ENCODE results near the gene TP53RK.

DNA sequence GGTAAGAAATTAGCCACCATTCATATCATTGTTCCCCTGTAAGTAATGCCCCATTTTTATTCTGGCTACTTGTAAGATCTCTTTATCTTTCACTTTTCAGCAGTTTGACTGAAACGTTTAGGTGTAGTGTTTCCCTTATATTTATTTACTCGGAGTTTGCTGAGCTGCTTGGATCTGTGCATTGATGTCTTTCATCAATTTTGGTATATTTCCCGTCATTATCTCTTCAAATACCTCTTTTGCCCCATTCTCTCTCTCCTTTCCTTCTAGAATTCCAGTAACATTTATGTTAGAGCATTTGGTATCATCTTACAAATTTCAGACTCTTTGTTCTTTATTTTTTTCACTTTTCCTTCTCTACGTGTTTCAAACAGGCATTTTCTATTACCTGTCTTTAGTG, 28.8 kb downstream of the TP53RK start:
- TF ChIP-seq, protein P1, sequence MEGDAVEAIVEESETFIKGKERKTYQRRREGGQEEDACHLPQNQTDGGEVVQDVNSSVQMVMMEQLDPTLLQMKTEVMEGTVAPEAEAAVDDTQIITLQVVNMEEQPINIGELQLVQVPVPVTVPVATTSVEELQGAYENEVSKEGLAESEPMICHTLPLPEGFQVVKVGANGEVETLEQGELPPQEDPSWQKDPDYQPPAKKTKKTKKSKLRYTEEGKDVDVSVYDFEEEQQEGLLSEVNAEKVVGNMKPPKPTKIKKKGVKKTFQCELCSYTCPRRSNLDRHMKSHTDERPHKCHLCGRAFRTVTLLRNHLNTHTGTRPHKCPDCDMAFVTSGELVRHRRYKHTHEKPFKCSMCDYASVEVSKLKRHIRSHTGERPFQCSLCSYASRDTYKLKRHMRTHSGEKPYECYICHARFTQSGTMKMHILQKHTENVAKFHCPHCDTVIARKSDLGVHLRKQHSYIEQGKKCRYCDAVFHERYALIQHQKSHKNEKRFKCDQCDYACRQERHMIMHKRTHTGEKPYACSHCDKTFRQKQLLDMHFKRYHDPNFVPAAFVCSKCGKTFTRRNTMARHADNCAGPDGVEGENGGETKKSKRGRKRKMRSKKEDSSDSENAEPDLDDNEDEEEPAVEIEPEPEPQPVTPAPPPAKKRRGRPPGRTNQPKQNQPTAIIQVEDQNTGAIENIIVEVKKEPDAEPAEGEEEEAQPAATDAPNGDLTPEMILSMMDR (IDR thresholded peaks at IDR 0.05; ENCODE audit: insufficient read depth, low read length): no peak
- TF ChIP-seq REST (IDR thresholded peaks at IDR 0.05; ENCODE audit: insufficient replicate concordance, low read depth) (no peak), SPI1 (IDR thresholded peaks at IDR 0.05; ENCODE audit: borderline replicate concordance, low read depth) (no peak), GABPA (IDR thresholded peaks at IDR 0.05; ENCODE audit: low read depth) (no peak)
